Measurements from ENCODE around the gene MINDY4. TPM values are rescaled to one million over a fixed set of nuclear protein-coding genes. Genes with fewer than 3 reads are reported as not detected.

The MINDY4 gene
- total RNA-seq, 1 donor from 2014 or later = 4.7 TPM

- H3K9me3 Mint-ChIP-seq (ENCODE audit: unreplicated experiment) = no peaks in the 10 kb centered on the region
- no peaks in the 10 kb centered on the region for H3K4me1 Mint-ChIP-seq (ENCODE audit: unreplicated experiment)
- H3K4me3 Mint-ChIP-seq (ENCODE audit: unreplicated experiment) = no peak overlapping the region
- H3K27me3 Mint-ChIP-seq (ENCODE audit: unreplicated experiment) = peaks cover 11% of the 10 kb centered on the region
- DNase-seq (ENCODE audit: low spot score) = no peak
- H3K36me3 Mint-ChIP-seq (ENCODE audit: low read depth, unreplicated experiment) = no peaks in the 10 kb centered on the region
- H3K27ac Mint-ChIP-seq (ENCODE audit: unreplicated experiment) = no peak overlapping the region
- no peak for TF ChIP-seq CTCF (IDR thresholded peaks at IDR 0.05; ENCODE audit: unreplicated experiment)
Observed at GRCh38 chr7:30727061-30727945, 43.9 kb upstream of the MINDY4 start.

GRCh38 chr7:30728591-30729100 is 42.6 kb upstream of the MINDY4 start:
- no peak for DNase-seq (ENCODE audit: low spot score)
- Mint-ChIP-seq H3K27ac (ENCODE audit: unreplicated experiment) (no peak overlapping the region), H3K36me3 (ENCODE audit: low read depth, unreplicated experiment) (no peaks in the 10 kb centered on the region), H3K27me3 (ENCODE audit: unreplicated experiment) (peaks cover 9% of the 10 kb centered on the region), H3K4me1 (ENCODE audit: unreplicated experiment) (no peaks in the 10 kb centered on the region), H3K4me3 (ENCODE audit: unreplicated experiment) (no peak overlapping the region), H3K9me3 (ENCODE audit: unreplicated experiment) (no peaks in the 10 kb centered on the region)
- no peak for TF ChIP-seq CTCF (IDR thresholded peaks at IDR 0.05; ENCODE audit: unreplicated experiment)

- no peak overlapping the region for H3K4me3 Mint-ChIP-seq (ENCODE audit: unreplicated experiment)
- no peak for TF ChIP-seq CTCF (IDR thresholded peaks at IDR 0.05; ENCODE audit: unreplicated experiment)
- peaks cover 9% of the 10 kb centered on the region for H3K27me3 Mint-ChIP-seq (ENCODE audit: unreplicated experiment)
- H3K9me3 Mint-ChIP-seq (ENCODE audit: unreplicated experiment) = no peaks in the 10 kb centered on the region
- no peaks in the 10 kb centered on the region for H3K4me1 Mint-ChIP-seq (ENCODE audit: unreplicated experiment)
- no peaks in the 10 kb centered on the region for H3K36me3 Mint-ChIP-seq (ENCODE audit: low read depth, unreplicated experiment)
- H3K27ac Mint-ChIP-seq (ENCODE audit: unreplicated experiment) = no peak overlapping the region
- no peak for DNase-seq (ENCODE audit: low spot score)
Observed at GRCh38 chr7:30729642-30730041, 41.6 kb upstream of the MINDY4 start.

GRCh38 chr7:30730097-30730496 is 41.1 kb upstream of the MINDY4 start:
- H3K27ac Mint-ChIP-seq (ENCODE audit: unreplicated experiment) = no peak overlapping the region
- no peaks in the 10 kb centered on the region for H3K36me3 Mint-ChIP-seq (ENCODE audit: low read depth, unreplicated experiment)
- H3K4me1 Mint-ChIP-seq (ENCODE audit: unreplicated experiment) = peaks cover 3% of the 10 kb centered on the region
- H3K9me3 Mint-ChIP-seq (ENCODE audit: unreplicated experiment) = no peaks in the 10 kb centered on the region
- H3K27me3 Mint-ChIP-seq (ENCODE audit: unreplicated experiment) = peaks cover 9% of the 10 kb centered on the region
- H3K4me3 Mint-ChIP-seq (ENCODE audit: unreplicated experiment) = no peak overlapping the region
- TF ChIP-seq CTCF (IDR thresholded peaks at IDR 0.05; ENCODE audit: unreplicated experiment) = no peak
- DNase-seq (ENCODE audit: low spot score) = no peak

- Mint-ChIP-seq H3K27ac (ENCODE audit: unreplicated experiment) (no peak overlapping the region), H3K4me1 (ENCODE audit: unreplicated experiment) (peaks cover 5% of the 10 kb centered on the region), H3K36me3 (ENCODE audit: low read depth, unreplicated experiment) (no peaks in the 10 kb centered on the region), H3K27me3 (ENCODE audit: unreplicated experiment) (peaks cover 9% of the 10 kb centered on the region), H3K4me3 (ENCODE audit: unreplicated experiment) (no peak overlapping the region), H3K9me3 (ENCODE audit: unreplicated experiment) (no peaks in the 10 kb centered on the region)
- no peak for TF ChIP-seq CTCF (IDR thresholded peaks at IDR 0.05; ENCODE audit: unreplicated experiment)
- no peak for DNase-seq (ENCODE audit: low spot score)
Observed at GRCh38 chr7:30730996-30731395, 40.2 kb upstream of the MINDY4 start.

All from endothelial cell (in vitro differentiated cells).